Brain microvascular endothelial cell (primary cell): Measurements from ENCODE around the gene PLCB1.

ENCODE experiments used
- DNase-seq: peaks from one replicate; pipeline ENCODE4 v3.0.0-alpha.2; 2020
- H3K27ac ChIP-seq: fragments of 250-450 bp; sonication (Bioruptor Pico); 2 replicates; pipeline ENCODE4 v1.5.1; 2020; ENCODE audit warnings: mild to moderate bottlenecking, moderate library complexity
- H3K27me3 ChIP-seq: fragments of 250-450 bp; sonication (Bioruptor Pico); replicated peaks from 2 replicates; pipeline ENCODE4 v1.5.1; 2020; ENCODE audit warnings: mild to moderate bottlenecking
- H3K36me3 ChIP-seq: fragments of 250-450 bp; sonication (Bioruptor Pico); replicated peaks from 2 replicates; pipeline ENCODE4 v1.5.1; 2020; ENCODE audit warnings: mild to moderate bottlenecking
- H3K4me3 ChIP-seq: 2 replicates; pipeline ENCODE4 v1.5.1; 2011; ENCODE audit warnings: low read depth, mild to moderate bottlenecking, control low read depth, low read length, moderate library complexity
- in situ Hi-C: cut with HindIII; loops from 2 replicates; pipeline ENCODE4 v1.10.0; 2017; ENCODE audit warnings: low sequenced_read_pairs, low pct_ligation_motif_present
- TF ChIP-seq, protein P1 (sequence below): IDR thresholded peaks from 2 replicates; pipeline ENCODE4 v1.5.1; 2011; ENCODE audit warnings: low read depth, mild to moderate bottlenecking, moderate library complexity, low read length, control low read depth, inconsistent platforms; ENCODE audit errors: missing control alignments

Gene PLCB1

DNA sequence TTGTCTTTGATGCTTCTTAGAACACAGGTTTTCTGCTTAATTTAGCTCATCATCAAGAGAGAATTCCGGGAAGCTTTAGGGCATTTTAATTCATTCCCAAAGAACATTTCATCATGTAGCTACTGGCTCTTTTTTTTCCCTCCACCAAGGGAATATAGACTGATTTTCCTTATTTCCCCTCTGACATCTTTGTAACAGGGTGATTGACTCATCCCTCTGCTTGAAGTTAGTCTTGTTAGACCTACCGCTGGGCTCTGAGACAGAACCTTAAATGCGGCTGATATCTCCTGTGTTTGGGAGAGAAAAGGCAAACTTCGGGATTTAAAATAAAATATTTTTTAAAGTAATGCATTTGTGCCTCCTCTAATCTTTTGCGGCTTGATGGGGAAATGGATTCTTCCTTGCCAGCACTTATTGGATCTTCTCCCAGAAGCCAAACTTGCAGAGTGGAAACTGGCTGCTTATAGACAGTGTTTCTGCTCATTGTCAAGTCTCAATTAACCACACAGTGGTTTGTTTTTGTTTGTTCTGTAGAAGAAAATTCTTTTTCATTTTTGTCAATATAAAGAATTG is 664.1 kb downstream of the PLCB1 start:
- H3K36me3 ChIP-seq: no peaks in the 10 kb centered on the region
- no peak for DNase-seq
- no peaks in the 10 kb centered on the region for H3K27me3 ChIP-seq
- no peak overlapping the region for H3K4me3 ChIP-seq
- H3K27ac ChIP-seq: no peak overlapping the region
- TF ChIP-seq, protein P1, sequence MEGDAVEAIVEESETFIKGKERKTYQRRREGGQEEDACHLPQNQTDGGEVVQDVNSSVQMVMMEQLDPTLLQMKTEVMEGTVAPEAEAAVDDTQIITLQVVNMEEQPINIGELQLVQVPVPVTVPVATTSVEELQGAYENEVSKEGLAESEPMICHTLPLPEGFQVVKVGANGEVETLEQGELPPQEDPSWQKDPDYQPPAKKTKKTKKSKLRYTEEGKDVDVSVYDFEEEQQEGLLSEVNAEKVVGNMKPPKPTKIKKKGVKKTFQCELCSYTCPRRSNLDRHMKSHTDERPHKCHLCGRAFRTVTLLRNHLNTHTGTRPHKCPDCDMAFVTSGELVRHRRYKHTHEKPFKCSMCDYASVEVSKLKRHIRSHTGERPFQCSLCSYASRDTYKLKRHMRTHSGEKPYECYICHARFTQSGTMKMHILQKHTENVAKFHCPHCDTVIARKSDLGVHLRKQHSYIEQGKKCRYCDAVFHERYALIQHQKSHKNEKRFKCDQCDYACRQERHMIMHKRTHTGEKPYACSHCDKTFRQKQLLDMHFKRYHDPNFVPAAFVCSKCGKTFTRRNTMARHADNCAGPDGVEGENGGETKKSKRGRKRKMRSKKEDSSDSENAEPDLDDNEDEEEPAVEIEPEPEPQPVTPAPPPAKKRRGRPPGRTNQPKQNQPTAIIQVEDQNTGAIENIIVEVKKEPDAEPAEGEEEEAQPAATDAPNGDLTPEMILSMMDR: no peak
- in situ Hi-C loops: no loop called here

DNA sequence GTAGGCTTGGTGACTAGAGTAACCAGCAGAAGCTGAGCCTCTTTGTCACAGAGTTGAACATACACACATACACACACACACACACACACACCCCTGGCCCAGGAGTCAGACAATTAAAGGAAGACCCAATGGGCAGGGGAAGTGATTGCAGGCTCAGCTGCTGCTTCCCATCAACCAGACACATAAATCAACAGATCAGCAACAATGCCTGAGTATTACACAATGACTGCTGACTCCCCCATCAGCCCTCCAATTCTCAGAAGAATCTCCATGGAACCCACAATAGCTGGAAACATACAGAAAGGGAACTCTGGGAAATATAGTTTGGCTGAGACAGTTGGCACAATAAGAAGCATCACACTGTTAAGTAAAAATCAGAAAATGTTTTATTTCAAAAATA is 666.4 kb downstream of the PLCB1 start:
- Histone ChIP-seq H3K4me3 (no peak overlapping the region), H3K27ac (no peak overlapping the region), H3K36me3 (no peaks in the 10 kb centered on the region), H3K27me3 (no peaks in the 10 kb centered on the region)
- no peak for DNase-seq
- TF ChIP-seq, protein P1: no peak
- in situ Hi-C loops: no loop called here

DNA sequence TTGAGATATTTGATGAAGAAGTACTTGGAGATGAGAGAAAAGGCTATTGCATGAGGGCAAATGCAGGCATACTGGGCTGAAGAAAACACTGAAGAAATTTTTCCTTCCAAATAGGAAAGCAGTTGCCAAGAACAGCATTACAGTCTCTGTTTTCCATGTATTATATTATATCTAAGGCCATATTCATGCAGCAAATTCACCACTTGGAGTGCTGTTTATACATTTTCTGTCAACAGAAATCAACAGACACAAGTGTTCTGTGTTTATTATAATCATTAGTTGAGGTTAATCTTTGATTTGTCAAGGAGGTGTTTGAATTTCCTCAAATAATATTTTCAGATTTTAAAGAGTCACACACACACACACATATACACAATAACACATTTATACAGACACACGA is 668.0 kb downstream of the PLCB1 start:
- Histone ChIP-seq H3K27ac (no peak overlapping the region), H3K36me3 (no peaks in the 10 kb centered on the region), H3K4me3 (no peak overlapping the region), H3K27me3 (no peaks in the 10 kb centered on the region)
- in situ Hi-C loops: no loop called here
- DNase-seq: no peak
- TF ChIP-seq, protein P1: no peak

DNA sequence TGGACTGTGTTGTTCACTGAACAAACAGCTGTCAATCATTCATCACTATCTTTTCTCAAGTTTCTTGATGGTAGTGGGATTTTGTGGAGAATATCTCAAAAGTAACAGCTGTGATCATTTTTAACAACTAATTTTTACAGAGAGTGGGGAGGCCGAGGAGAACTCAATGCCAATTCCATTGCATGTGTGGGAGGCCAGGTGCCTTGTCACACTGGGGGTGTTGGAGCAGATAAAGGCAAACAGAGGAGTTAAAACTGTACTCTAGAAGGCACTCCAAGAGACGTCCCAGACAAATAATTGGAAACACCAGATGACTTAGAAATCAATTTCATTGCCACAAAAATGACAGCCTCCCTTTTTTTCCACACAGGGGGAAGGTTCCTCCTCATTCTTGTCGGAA is 669.6 kb downstream of the PLCB1 start:
- no peak for DNase-seq
- Histone ChIP-seq H3K36me3 (no peaks in the 10 kb centered on the region), H3K27ac (no peak overlapping the region), H3K4me3 (no peak overlapping the region), H3K27me3 (no peaks in the 10 kb centered on the region)
- in situ Hi-C loops: no loop called here
- TF ChIP-seq, protein P1: no peak

DNA sequence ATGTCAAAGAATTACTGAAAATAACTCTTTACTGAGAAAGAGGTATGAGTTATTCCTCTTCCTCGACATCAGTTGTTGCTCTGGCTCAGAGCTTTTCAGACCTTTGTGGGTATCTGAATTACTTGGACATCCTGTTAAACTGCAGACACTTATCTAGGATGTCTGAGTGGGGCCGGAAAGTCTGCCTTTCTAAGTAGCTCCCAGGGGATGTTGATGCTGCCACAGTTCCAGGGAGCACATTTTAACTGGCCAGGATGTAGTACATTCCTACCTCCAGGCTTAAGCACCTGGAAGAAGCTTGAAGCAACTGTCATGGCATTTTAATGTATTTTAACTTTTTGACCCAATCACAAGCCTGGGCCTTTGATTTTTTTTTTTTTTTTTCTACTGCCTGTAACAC is 671.0 kb downstream of the PLCB1 start:
- in situ Hi-C loops: no loop called here
- Histone ChIP-seq H3K36me3 (no peaks in the 10 kb centered on the region), H3K27me3 (no peaks in the 10 kb centered on the region), H3K27ac (no peak overlapping the region), H3K4me3 (no peak overlapping the region)
- DNase-seq: no peak
- TF ChIP-seq, protein P1: no peak

DNA sequence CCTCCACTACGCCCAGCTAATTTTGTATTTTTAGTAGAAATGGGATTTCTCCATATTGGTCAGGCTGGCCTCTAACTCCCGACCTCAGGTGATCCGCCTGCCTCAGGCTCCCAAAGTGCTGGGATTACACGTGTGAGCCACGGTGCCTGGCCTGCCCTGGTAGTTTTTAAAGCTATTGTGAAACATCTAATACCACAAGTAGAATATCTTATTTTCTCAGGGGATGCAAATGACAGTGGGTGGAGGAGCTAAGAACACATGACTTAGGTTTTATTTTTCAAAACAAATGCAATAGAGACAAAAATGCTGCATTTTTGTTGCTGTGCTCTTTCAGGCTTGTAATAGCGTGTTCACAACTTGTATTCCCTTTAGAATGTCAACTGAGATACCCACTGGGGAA is 671.9 kb downstream of the PLCB1 start:
- TF ChIP-seq, protein P1: no peak
- H3K27me3 ChIP-seq: no peaks in the 10 kb centered on the region
- no peak overlapping the region for H3K4me3 ChIP-seq
- in situ Hi-C loops: no loop called here
- DNase-seq: no peak
- H3K27ac ChIP-seq: no peak overlapping the region
- H3K36me3 ChIP-seq: no peaks in the 10 kb centered on the region
